CD4-positive, alpha-beta T cell treated with Interleukin-6 at 100 ng/mL for 8 hours (primary cell): ENCODE data around the gene LIPK.
"Not testable (repeated sequence)": the region's sequence is repeated elsewhere in the genome, so short reads cannot be mapped to it uniquely, and the experiment has no call there.

Source experiments
- DNase-seq: peaks from one replicate; pipeline ENCODE4 v3.0.0-alpha.2; 2020; ENCODE audit warnings: mixed read lengths, low spot score

LIPK gene

DNA sequence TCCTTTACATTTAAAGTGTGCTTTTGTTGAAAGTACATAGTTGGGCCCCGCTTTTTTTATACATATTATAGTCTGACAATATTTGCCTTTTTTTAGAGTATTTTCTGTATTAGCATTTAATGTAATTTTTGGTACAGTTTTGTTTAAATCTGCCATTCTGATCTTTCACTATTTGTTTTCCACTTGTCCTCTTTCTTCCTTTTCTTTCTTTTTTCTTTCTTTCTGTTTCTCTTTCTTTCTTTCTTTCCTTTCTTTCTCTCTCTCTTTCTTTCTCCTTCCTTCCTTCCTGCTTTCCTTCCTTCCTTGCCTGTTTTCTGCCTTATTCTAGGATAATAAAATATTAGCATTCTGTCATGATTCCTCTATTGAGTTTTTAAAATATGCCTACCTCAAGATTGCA lies 9.5 kb downstream of the LIPK start:
- no peak for DNase-seq

DNA sequence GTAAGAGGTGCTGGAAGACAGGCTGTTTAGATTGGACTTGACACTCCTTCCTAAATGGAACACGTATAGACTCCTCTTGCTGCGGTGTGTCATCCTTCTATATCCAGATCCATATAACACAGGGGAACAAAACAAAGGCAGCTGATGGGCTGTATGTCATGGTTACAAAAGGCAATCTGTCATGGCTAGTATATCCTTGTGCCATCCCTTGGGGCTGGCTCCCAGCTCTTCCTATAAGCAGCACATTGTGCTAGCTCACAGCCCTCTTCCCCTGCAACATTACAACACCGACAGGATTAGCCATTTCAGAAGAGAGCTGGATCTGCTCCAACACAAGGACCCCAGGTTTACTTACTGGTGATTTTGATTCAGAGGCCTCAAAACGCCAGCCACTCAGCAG lies 15.3 kb downstream of the LIPK start:
- DNase-seq = no peak

- DNase-seq = no peak
Measured at GRCh38 chr10:88725798-88726197, 19.7 kb downstream of the LIPK start.

DNA sequence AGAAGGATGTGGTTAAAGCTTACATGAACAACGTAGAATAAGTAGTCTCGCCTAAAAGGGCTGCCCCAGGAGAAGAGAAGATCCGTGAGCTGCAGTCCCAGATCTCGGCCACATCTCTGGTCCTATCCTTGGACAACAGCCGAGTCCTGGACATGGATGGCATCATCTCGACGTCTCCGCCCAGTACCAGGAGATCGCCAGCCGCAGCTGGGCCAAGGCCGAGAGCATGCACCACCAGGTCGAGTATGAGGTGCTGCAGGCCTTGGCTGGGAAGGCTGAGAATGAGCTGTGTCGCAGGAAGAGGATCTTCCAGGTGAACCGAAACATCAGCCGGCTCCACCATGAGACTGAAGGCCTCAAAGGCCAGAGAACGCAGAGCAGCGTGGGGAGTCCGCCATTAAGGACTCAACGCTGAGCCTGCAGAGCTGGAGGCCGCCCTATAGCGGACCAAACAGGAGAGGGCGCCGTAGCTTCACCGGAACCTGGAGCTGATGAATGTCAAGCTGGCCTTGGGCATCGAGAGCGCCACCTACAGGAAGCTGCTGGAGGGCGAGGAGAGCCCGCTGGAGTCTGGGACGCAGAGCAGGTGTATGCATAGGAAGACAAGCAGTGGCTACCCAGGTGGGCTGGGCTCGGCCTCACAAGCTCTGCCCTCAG lies 22.2 kb downstream of the LIPK start:
- no peak for DNase-seq

- no peak for DNase-seq
Measured at GRCh38 chr10:88730864-88731263, 24.8 kb downstream of the LIPK start.

DNA sequence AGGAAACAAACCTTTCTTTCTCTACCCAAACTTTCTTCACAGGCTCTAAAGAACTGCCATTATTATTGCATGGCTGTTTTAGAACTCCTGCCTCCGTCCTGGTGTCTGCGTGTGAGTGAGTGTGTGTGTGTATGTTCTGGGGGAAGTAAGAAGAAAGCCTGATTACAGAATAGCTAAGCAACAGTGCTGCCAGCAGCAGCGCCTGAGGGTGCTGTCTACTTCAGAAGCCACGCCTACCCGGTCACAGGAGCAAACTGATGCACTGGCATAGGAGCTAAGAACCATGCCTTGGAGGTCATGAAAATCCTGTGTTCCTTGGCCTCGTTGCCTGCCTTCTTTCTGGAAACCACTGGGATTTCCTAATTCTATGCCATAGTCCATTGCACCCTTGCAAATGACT lies 25.2 kb downstream of the LIPK start:
- no peak for DNase-seq

- DNase-seq = no peak
Measured at GRCh38 chr10:88733215-88733614, 27.2 kb downstream of the LIPK start.

GRCh38 chr10:88735661-88736060 lies 29.6 kb downstream of the LIPK start:
- no peak for DNase-seq

GRCh38 chr10:88741921-88742320 lies 35.9 kb downstream of the LIPK start:
- DNase-seq = not testable (repeated sequence)

DNA sequence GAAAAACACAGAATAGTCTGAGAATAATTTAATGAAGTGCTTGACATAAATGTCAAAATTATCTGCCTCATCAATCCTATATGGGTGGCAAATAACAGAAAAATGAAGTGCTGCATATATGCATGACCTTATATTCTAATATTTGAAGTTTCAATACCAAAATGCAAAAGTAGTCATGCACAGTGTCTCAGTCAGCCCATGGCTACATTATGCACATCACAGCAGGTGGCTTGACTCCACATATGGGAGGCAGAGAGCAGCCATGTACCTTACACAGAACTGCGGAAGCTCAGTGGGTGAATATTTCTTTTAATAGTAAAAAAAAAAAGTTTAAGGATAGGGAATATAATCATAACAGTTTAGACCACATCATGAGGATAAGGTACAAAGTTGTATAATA lies 36.4 kb downstream of the LIPK start:
- DNase-seq = no peak

- no peak for DNase-seq
Measured at GRCh38 chr10:88744002-88744401, 38.0 kb downstream of the LIPK start.

DNA sequence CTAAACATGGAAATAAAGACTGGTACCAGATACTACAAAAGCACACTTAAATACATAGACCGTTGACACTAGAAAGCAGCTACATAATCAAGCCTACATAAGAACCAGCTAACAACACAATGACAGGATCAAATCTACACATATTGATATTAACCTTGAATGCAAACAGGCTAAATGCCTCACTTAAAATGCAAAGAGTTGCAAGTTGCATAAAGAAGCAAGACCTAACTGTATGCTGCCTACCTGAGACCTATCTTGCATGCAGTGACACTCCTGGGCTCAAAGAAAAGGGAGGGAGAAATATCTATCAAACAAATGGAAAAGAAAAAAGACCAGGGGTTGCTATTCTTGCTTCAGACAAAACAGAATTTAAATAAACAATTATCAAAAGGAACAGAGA lies 39.6 kb downstream of the LIPK start:
- no peak for DNase-seq

GRCh38 chr10:88754287-88754686 lies 48.2 kb downstream of the LIPK start:
- DNase-seq = no peak

- no peak for DNase-seq
Measured at GRCh38 chr10:88755753-88756152, 49.7 kb downstream of the LIPK start.

GRCh38 chr10:88756660-88757059 lies 50.6 kb downstream of the LIPK start:
- DNase-seq = no peak

DNA sequence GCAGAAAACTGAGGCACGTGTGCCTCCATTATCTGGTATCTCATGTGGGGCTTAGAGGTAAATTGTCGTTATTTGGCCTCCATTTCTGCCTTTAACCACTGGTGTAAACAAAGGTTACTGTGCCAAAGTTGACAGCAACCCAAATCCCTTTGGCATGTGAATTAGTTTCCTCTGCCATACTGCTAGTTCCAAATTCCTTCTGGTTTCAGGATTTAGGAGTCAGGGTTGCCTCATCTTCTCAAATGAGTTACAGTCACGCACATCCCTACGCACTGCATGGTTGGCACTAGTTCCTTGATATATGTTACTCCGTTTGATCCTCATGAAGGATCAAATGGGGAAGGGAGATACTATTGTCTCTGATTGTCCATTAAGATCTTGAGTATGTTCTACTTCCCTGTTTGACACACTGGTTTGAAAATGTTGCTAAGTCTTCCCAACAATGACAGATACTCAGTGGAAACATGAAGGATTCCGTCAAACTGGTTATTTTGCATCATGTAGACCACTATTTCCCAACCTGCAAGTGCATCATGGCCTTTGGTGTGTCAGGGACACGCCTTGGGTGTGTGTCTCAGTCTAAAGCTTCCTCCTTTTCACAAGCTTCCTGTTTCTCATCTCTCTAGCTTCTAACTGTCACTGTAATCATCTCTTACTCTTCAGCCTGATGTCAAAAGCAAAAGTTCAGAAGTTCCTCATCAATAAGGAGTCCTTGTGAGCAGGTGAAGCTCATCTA lies 53.5 kb downstream of the LIPK start, which contains the start of gene LIPN:
LIPN (plus strand) TSS at position 655 of the 736 bp plus-strand sequence. CDS start 1,386 bp downstream, outside the sequence.
- DNase-seq = no peak

DNA sequence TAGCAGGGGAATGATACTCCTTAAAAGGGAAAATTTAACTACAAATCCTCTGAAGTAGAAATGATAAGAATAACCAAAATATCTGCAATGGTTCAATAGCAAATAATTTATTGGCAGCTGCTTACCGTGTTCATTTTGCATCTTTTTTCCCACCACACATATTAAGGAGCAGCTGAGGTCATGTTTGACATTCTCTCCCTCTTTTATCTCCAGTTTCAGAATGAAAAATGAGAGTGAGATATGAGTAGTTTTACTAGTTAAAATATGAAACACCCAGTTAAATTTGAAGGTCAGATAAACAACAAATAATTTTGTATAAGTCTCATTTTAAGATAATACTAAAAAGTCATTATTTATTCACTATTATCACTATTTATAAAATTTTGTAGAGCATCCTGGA lies 56.9 kb downstream of the LIPK start:
- no peak for DNase-seq

DNA sequence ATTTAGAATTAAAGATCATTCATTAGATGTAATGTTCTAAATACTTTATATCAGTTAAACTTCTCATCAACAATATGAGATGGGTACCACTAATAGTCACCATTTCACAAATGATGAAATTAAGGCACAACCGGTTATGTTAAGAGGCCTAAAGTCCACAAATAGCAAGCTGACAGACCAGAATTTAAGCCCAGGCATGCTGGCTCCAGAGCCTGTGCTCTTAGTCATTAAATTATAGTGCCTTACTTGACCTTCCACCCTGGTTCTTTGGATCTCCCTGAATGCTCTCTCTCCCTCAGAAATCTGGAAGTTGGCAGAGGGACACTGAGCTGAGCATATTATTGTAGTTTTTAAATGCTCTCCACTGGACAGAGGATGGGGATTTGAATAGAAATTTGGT lies 57.4 kb downstream of the LIPK start:
- no peak for DNase-seq

- DNase-seq = no peak
Measured at GRCh38 chr10:88764110-88764509, 58.1 kb downstream of the LIPK start.

DNA sequence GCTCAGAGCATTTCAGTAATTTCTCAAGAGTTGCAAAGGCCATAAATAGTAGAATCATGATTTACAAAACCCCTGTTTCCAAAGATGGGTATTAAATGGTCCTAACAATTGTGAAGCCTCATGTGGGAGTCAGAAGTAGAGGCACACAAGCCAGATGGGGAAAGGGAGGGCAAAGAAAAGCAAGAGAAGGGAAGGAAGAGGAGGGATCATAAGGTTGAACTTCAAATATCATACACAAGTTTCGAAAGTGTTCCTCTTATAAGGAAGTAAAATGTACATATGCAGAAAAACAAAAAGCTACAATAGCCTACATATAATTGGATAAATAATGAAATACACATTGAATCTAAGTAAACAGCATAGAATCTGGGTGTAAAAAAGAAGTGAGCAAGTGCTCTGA lies 59.8 kb downstream of the LIPK start:
- DNase-seq = no peak

- DNase-seq = no peak
Measured at GRCh38 chr10:88769384-88769783, 63.3 kb downstream of the LIPK start.

GRCh38 chr10:88781206-88781605 lies 75.2 kb downstream of the LIPK start:
- DNase-seq = no peak

DNA sequence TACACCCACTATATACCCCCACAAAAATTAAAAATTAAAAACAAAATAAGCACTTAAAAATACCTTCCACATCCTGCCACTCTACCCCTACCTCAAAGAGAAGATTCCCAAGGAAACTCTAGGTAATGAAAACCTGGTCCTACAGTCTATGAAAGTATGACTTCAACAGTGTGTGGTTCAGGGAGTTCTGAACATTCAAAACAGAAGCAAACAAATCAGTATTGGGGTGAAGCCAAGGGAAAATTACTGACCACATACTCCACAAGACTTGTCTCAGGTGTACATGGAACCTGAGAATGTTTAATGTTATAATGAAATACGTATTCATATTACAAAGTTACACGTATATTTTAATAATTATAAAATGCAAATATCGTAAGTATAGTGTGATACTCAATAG lies 76.2 kb downstream of the LIPK start:
- DNase-seq = no peak

DNA sequence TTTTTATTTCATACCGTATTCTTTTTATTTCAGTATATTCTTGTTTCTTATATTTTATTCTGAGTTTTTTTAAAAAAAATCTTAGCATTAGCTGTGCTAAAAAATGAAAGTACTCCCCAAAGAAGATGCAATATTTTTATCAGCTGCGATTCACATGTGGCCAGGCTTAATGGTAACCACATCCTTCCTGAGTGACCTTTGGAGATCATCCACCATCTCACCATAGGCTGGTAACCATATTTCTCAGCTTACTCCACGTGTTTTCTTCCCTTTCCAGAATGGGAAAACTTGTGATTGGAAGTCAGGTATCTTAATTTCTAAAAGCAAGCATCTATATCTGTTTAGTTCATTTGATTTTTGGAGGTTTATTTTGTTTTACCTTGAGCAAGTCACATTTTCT lies 77.7 kb downstream of the LIPK start:
- DNase-seq = no peak
